Ecto neural progenitor cell (in vitro differentiated cells): ENCODE data around the gene ZMAT3.

Experiments
- DNase-seq: peaks from one replicate; pipeline ENCODE4 v3.0.0-alpha.2; 2018; ENCODE audit warnings: low spot score

ZMAT3 gene

GRCh38 chr3:179021119-179021903, 50.3 kb downstream of the ZMAT3 start:
- no peak for DNase-seq

DNA sequence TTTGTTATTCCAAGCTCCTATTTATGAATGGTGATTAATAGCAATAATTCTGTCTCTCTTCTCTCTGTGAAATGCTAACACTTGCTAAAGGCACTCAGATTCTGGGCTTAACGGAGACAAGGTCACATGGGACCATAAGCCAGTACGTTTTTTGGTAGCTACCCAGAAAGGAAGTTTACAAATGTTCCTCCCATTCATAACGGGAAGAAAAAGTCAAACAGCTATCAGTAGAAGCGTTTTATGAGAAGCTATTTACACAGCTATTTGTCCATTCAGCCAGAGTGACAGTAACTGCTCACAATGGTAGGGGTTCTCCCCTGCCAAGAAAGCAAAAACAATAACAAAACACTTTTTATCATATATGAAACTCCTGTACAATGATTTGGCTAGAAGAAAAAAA, 51.5 kb downstream of the ZMAT3 start:
- no peak for DNase-seq

DNA sequence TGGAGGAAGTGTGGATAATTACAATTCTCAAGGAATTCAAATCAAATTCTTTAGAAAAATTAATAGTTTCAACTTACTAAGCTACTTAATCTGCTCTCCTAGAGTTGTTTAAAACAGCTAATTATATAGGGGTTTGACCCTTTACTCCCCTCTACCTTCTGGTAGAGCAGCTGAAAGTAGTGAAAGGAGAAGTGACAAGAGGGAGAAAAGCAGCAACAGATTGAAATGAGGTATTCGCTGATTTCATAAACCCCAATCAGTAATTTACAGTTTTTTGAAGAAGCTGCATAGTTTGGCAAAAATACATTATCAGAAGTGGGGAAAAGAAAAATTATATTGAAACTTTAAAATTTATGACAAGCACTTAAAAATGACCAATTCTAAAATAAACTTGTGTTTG, 52.8 kb downstream of the ZMAT3 start:
- no peak for DNase-seq

DNA sequence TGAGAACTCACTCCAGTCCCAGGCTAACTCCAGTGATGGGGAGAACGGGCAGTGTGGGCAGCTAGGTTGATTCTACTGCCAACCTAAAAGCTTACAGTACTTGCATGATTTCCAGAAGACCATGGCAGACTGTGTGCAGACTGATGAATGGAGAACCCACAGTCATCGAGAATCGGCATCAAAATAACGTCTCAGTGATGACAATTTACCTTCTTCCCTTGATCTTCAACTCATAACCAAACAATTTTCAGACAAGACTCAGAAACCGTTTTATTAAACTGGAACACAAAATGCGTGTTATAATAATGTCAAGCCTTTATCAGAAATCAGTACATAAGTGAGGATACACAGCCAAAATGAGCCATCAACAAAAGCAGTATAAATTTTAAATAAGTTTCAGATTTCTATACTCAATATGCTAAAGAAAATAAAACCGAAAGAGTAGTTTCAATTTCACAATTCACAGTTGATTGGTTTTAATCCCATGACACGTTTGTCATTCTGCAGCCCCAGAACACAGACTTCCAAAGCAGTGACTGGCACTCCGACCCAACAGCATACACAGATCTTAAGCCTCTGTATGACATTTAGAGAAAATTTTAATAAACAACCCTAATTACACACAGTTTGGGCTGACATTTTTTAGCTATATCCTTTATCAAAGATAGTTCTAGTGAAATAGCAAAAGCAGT, 54.5 kb downstream of the ZMAT3 start:
- DNase-seq = no peak

GRCh38 chr3:179015551-179016020, 56.0 kb downstream of the ZMAT3 start:
- no peak for DNase-seq

DNA sequence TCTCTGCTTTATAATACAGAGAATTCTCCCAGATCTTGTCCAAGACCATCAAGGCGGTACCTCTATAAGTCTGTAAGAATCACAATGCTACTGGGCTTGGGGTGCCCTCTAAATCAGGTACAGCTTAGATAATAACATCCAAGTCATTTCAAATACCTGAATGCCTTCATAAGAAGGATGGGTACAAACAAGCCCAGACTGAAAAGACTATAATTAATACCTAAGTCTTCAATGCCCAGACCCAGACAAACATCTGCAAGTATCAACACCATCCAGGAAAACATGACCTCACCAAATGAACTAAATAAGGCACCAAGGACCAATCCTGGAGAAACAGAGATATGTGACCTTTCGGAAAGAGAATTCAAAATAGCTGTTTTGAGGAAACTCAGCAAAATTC, 65.9 kb downstream of the ZMAT3 start:
- DNase-seq = no peak

GRCh38 chr3:179005213-179005612, 66.4 kb downstream of the ZMAT3 start:
- no peak for DNase-seq

- DNase-seq = no peak
These were observed 71.0 kb downstream of the ZMAT3 start for GRCh38 chr3:179000659-179001058.

GRCh38 chr3:179000144-179000543, 71.5 kb downstream of the ZMAT3 start:
- DNase-seq = no peak

DNA sequence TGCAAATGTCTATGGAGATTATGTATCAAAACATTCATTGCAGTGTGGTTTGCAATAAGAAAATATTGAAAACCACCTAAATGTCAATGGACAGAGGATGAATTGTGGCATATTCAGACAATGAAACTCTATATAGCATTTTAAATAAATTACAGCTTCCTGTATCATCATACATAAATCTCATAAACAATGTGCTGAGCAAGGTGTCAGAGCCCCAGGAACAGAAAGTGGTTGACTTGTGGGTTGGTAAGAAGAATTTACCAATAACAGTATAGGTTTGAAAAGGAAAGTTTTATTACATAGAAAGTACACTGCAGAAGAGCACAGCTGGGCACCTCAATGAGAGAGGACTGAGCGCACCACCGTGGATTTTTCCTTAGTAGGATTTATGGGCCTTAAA, 75.2 kb downstream of the ZMAT3 start:
- DNase-seq = no peak

DNA sequence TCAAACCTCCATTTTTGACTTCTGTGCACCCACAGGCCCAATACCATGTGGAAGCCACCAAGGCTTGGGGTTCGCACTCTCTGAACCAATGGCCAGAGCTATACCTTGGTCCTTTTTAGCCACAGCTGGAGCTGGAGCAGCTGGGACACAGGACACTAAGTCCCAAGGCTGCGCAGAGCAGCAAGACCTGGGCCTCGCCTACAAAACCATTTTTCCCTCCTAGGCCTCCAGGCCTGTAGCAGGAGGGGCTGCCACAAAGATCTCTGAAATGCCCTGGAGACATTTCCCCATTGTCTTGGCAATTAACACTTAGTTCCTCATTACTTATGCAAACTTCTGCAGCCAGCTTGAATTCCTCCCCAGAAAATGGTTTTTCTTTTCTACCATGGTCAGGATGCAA, 81.3 kb downstream of the ZMAT3 start:
- no peak for DNase-seq

GRCh38 chr3:178989821-178990220, 81.8 kb downstream of the ZMAT3 start:
- no peak for DNase-seq

GRCh38 chr3:178987745-178988144, 83.9 kb downstream of the ZMAT3 start:
- no peak for DNase-seq

DNA sequence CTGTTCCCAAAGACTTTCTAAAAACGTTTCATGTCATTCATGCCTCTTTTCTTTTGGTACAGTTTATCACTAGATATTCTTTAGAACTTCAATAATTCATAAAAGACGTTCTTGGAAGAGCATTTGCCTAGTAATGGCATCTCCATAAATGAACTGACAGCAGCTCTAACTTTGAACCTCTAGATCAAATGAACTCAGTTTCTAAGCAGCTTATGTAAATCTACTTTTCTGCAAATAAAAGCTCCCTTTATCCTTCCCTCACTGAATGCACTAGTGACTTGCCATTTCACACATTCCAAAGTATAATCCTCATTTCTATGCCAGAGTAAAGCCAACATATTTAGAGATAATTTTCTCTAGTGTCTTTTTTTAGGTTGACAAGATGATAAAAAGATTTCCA, 85.2 kb downstream of the ZMAT3 start:
- DNase-seq = no peak

DNA sequence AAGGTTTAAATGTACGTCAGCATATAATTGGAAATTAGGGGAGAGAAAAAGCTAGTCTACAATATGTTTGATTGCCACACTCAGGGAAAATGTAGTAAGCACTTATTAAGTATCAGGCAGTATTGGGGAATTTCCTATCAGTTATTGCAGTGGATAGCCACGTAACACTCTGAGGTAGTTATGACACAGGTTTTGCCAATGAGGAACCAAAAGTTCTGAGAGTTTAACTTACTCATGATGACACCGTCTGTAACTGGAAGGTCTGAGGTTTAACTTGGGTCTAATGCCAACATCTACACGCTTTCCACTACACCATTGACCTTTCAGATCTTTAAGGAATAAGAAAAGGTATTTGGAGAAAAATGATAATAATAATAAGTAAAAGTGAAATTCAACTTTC, 89.5 kb downstream of the ZMAT3 start:
- DNase-seq = no peak

- DNase-seq = no peak
These were observed 96.3 kb downstream of the ZMAT3 start for GRCh38 chr3:178975320-178975719.

DNA sequence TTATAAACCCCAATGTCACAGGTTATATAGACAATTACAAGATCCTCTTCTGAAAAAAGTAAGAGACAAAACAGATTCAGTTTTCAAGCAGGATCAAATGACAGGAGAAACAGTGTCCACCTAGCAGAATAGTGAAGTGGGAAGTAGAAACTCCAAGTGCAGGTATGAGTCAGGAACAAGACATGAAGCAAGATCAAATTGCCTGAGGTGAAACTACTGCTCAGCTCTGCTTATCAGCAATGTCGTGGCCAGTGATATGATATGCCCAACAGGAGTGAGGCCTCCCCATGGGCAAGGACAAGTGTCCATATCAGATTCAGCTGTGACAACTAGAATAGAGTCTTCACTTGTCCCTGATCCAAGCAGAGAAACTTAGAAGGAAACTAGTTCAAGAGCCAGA, 100.0 kb downstream of the ZMAT3 start:
- DNase-seq = no peak

DNA sequence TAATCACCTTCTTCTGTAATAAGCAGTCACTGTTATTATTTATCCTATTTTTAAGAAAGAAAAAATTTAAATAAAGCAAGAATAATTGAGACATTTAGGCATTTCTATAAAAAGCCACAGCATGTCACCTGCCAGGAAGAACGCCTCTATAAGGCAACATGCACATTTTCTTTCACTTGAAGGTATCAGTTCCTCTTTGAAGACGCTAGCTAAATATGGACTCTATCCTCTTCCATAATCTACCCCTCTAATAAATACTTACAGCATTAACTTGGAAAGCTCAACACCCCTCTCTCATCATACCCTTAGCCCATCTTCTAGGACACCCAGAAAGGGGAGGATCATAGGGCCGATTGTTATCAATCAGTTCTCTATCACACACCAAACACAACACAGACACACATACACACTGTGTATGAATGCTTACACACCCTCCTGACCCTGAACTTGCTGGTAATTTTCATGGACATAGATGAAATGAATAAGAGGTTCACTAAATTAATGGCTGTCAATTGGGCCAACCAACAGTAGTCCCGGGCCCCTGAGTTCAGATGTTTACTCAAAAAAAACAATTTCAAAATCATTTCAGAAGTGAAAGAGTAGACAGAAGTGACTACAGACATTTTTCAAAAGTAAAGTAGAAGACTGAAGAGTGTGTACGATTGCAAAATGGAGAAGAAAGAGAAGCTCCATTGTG, 102.5 kb downstream of the ZMAT3 start:
- DNase-seq = no peak
